NOMO-1 (cell line): ENCODE data around the gene NAA38.

Source experiments
- DNase-seq, 2 experiments: peaks; one replicate each; lab custom pipeline; 2025; ENCODE audit not compliant: unreplicated experiment in 2 of 2; lab: John Stamatoyannopoulos, UW

The NAA38 gene

GRCh38 chr17:7854078-7854777 lies 3.1 kb downstream of the NAA38 start:
- DNase-seq: no peak

GRCh38 chr17:7853691-7854038 lies 3.7 kb downstream of the NAA38 start:
- DNase-seq: no peak

GRCh38 chr17:7852919-7853690 lies 4.3 kb downstream of the NAA38 start:
- no peak for DNase-seq

DNA sequence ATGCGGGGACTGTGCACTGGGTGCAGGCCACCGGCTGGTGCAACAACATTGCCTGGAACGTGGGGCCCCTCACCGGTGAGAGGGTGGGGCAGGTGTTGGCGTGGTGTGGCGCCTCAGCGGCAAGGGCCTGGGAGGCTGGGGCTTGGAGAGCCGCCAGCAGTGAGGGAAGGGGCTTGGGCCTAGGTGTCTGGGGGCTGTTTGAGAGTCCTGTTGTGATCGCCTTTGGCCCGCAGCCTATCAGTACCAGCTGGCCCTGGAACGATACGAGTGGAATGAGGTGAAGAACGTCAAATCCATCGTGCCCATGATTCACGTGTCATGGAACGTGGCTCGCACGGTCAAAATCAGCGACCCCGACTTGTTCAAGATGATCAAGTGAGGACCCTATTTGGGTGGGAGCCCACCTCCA lies 5.1 kb downstream of the NAA38 start:
- DNase-seq: no peak

- peak; percentile 90 to 91 for DNase-seq
Observed at GRCh38 chr17:7851438-7852261, 5.7 kb downstream of the NAA38 start.

DNA sequence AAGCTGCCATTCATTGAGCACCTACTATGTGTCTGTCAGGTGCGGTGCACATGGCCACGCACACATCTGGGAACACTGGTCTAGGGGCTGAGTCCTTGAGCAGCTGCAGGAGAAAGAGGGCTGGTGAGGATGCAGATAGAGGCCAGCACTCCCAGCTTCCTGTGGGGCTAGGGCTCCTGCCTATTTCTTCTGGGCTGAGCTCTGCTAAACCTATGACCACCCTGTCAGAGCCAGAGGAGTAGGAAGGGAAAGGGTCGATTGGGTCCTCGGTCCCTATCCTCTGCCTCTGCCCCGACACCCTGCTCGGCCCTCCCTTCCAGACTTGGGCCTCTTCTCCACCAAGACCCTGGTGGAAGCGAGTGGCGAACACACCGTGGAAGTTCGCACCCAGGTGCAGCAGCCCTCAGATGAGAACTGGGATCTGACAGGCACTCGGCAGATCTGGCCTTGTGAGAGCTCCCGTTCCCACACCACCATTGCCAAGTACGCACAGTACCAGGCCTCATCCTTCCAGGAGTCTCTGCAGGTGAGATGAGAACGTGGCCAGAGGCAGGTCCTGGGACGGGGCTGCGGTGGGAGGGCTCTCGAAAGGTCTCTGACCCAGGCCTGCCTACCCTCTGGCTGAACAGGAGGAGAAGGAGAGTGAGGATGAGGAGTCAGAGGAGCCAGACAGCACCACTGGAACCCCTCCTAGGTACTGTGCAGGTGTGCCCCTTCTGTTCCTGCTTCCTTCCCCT lies 6.5 kb downstream of the NAA38 start:
- no peak for DNase-seq

GRCh38 chr17:7849751-7850504 lies 7.4 kb downstream of the NAA38 start:
- no peak for DNase-seq

GRCh38 chr17:7849130-7849750 lies 8.1 kb downstream of the NAA38 start:
- DNase-seq: no peak

- no peak for DNase-seq
Observed at GRCh38 chr17:7848739-7849129, 8.6 kb downstream of the NAA38 start.

GRCh38 chr17:7848131-7848579 lies 9.2 kb downstream of the NAA38 start:
- DNase-seq: no peak

DNA sequence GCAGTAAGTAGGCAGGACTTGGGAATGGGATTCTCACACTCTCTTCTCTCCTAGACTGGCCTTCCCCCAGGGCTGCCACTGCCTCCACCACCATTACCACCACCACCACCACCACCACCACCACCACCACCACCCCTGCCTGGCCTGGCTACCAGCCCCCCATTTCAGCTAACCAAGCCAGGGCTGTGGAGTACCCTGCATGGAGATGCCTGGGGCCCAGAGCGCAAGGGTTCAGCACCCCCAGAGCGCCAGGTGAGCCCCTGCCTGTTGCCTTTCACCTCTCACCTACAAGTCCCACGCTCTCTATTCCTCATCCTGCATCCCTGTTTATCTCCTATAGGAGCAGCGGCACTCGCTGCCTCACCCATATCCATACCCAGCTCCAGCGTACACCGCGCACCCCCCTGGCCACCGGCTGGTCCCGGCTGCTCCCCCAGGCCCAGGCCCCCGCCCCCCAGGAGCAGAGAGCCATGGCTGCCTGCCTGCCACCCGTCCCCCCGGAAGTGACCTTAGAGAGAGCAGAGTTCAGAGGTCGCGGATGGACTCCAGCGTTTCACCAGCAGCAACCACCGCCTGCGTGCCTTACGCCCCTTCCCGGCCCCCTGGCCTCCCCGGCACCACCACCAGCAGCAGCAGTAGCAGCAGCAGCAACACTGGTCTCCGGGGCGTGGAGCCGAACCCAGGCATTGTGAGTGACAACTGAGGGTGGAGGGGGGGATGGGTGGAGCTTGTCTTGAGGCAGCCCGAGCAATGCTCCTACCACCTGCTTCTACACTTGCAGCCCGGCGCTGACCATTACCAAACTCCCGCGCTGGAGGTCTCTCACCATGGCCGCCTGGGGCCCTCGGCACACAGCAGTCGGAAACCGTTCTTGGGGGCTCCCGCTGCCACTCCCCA lies 10.3 kb downstream of the NAA38 start:
- DNase-seq: no peak

GRCh38 chr17:7846063-7846735 lies 11.2 kb downstream of the NAA38 start:
- no peak for DNase-seq

DNA sequence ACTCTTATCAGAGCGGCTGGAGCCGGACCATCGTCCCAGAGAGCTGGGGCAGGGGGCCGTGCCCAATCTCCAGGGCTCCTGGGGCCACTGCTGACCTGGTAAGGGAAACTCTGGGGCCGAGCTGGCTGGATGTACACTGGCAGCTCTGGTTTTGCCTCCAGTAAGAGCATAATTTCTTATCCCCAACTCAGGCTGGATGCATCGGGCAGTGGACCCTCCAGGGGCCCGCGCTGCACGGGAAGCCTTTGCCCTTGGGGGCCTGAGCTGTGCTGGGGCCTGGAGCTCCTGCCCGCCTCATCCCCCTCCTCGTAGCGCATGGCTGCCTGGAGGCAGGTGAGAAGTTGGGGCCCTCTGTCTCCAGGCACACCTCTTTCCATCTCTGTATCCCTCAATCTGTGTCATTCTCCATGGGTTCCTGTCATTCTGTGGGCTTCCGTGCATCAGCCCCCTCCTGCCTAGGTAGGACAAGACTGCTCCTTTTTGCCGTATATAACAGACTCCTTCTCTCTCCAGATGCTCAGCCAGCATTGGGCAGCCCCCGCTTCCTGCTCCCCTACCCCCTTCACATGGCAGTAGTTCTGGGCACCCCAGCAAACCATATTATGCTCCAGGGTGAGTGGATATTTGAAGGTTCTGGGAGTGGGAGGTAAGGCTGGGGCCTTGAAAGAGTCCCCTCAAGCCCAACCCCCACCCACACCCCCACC lies 11.8 kb downstream of the NAA38 start:
- no peak for DNase-seq

- peak; percentile 89 to 92 for DNase-seq
Observed at GRCh38 chr17:7844292-7845154, 12.8 kb downstream of the NAA38 start.

DNA sequence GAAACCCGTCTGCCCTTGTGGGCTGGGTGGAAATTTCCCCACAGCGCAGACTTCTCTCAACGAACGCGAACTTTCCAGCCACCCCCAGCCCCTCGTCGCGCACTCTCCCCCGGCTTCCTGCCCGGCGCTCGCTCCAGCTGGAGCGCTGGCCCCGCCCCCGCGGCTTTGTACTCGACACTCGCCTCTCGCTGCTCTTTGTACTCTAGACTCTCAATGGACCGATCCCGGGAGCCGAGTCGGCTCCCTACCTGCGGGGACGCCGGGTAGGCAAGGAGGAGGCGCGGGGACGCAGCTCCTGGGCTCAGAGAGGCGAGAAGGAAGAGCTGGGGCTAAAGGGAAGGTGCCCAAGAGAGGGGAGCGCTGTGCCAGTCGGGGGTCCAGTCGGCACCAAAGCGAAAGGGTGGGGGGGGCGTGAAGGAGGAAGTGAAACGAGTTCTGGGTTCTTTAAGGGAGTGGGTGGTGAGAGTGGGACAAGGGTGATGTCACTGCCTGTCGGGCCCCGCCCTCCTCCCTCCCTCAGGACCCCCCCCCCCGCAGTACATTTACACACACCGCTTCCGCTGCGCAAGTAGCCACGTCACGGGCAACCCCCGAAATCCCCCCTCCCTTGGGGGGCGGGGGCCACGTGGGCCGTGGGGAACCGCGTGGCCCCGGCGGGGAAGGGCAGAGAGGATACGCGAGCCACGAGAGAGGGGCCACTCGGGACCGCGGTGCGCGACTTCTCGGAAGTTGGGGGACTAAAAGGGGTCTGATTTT lies 13.6 kb downstream of the NAA38 start:
- DNase-seq: peak; percentile 82 to 88

DNA sequence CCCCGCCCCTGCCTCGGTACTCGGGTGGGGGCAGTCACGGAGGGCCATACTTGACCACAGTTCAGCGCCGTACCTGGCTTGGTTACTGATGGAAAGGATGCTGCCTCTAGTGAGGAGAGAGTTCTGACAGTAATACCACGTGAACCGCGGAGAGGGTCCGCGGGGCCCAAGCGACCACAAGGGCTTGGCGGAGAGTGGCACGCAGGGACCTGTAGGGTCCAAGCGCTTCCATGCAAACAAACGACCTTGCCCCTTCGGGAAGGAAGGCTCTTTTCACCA lies 14.2 kb downstream of the NAA38 start:
- DNase-seq: no peak
